Hepatocyte (in vitro differentiated cells): Measurements from ENCODE around the gene DBN1. TPM values are rescaled to one million over a fixed set of nuclear protein-coding genes. Genes with fewer than 3 reads are reported as not detected.

Source experiments
- DNase-seq: peaks from one replicate; pipeline ENCODE4 v3.0.0-alpha.2; 2016; ENCODE audit warnings: low spot score
- H2AFZ ChIP-seq: fragments of 200-600 bp; sonication (generic); 2 replicates; pipeline ENCODE4 v1.6.0; 2016; ENCODE audit warnings: antibody characterized with exemption, mild to moderate bottlenecking
- H3K27ac ChIP-seq: fragments of 200-600 bp; sonication (generic); 2 replicates; pipeline ENCODE4 v1.5.1; 2016; ENCODE audit warnings: mild to moderate bottlenecking
- H3K27me3 ChIP-seq: fragments of 200-600 bp; sonication (generic); 2 replicates; pipeline ENCODE4 v1.6.1; 2016
- H3K36me3 ChIP-seq: fragments of 200-600 bp; sonication (generic); replicated peaks from 2 replicates; pipeline ENCODE4 v1.5.1; 2016; ENCODE audit warnings: low read depth; ENCODE audit not compliant: insufficient read depth
- H3K4me1 ChIP-seq: fragments of 200-600 bp; sonication (generic); 2 replicates; pipeline ENCODE4 v1.5.1; 2016; ENCODE audit warnings: mild to moderate bottlenecking, moderate library complexity; ENCODE audit not compliant: insufficient read depth
- H3K4me2 ChIP-seq: fragments of 200-600 bp; sonication (generic); 2 replicates; pipeline ENCODE4 v1.6.0; 2016
- H3K4me3 ChIP-seq: fragments of 200-600 bp; sonication (generic); 2 replicates; pipeline ENCODE4 v1.5.1; 2016; ENCODE audit warnings: mild to moderate bottlenecking
- H3K79me2 ChIP-seq: fragments of 200-600 bp; sonication (generic); 2 replicates; pipeline ENCODE4 v1.6.0; 2017; ENCODE audit warnings: mild to moderate bottlenecking
- H3K9me2 ChIP-seq: fragments of 200-600 bp; sonication (generic); replicated peaks from 2 replicates; pipeline ENCODE4 v1.6.0; 2017; ENCODE audit warnings: mild to moderate bottlenecking; ENCODE audit not compliant: insufficient read depth
- H3K9me3 ChIP-seq: fragments of 200-600 bp; sonication (generic); 2 replicates; pipeline ENCODE4 v1.5.1; 2016; ENCODE audit warnings: low read depth, mild to moderate bottlenecking
- H4K20me1 ChIP-seq: fragments of 200-600 bp; sonication (generic); 2 replicates; pipeline ENCODE4 v1.6.0; 2016; ENCODE audit warnings: mild to moderate bottlenecking; ENCODE audit not compliant: insufficient read depth, poor library complexity, severe bottlenecking
- EZH2 ChIP-seq: fragments of 200-600 bp; sonication (generic); IDR thresholded peaks from 2 replicates; pipeline ENCODE4 v1.6.1; 2016; ENCODE audit warnings: antibody characterized with exemption, mild to moderate bottlenecking, borderline replicate concordance
- EZH2phosphoT487 ChIP-seq: fragments of 200-600 bp; sonication (generic); IDR thresholded peaks from one replicate; pipeline ENCODE4 v1.6.1; 2018; ENCODE audit warnings: antibody characterized with exemption, mild to moderate bottlenecking, low read depth, moderate library complexity; ENCODE audit not compliant: unreplicated experiment, severe bottlenecking
- WGBS: methylation state at CpG from one replicate; pipeline ENCODE4 v1.1.6; 2016; ENCODE audit warnings: low lambda C conversion rate; ENCODE audit errors: missing lambda C conversion rate; 5-methylcytosine and 5-hydroxymethylcytosine counted together
- polyA plus RNA-seq: library from polyadenylated mRNA; unstranded; fragments of >200 nt; fragmentation: Nextera tagmentation; extraction: Ambion mirVana; gene quantifications from 2 replicates; pipeline ENCODE4 v1.2.1, GENCODE V29; 2016
- total RNA-seq: library from RNA; depleted of rRNA; stranded (reverse); fragments of >200 nt; gene quantifications from 2 replicates; pipeline ENCODE4 v1.2.3, GENCODE V29; 2014
- TF ChIP-seq, protein P1 (sequence below): fragments of 200-600 bp; sonication (generic); IDR thresholded peaks from 2 replicates; pipeline ENCODE4 v1.5.1; 2016; ENCODE audit warnings: antibody characterized with exemption, mild to moderate bottlenecking; ENCODE audit not compliant: poor library complexity

Gene DBN1
- total and polyA plus RNA-seq, 2 experiments from 2014 or later = 107 to 122 TPM

DNA sequence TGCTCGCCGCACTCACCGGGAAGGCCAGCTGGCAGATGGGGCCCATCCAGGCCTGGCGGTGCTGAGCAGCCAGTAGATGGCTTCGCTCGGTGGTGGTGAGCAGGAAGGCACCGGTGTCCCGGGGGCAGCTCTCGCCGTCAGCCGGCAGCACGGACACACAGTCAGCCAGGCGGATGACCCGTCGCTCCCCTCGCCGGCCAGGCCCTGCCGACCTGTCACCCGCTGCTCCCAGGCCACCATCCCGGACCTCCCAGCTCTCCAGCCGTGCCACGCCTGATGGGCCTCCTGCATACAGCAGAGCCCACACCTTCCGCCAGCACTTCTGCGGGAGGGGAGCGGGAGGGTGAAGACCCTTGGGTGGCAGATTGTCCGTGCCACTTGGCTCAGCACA, 34.8 kb upstream of the DBN1 start:
- Histone ChIP-seq H3K9me3 (no peaks in the 10 kb centered on the region), H3K27ac (no peak overlapping the region), H3K79me2 (no peaks in the 10 kb centered on the region), H3K36me3 (no peaks in the 10 kb centered on the region), H3K4me1 (no peaks in the 10 kb centered on the region), H4K20me1 (no peaks in the 10 kb centered on the region), H3K9me2 (no peaks in the 10 kb centered on the region), H3K4me2 (no peak overlapping the region), H3K4me3 (no peak overlapping the region), H3K27me3 (no peaks in the 10 kb centered on the region), H2AFZ (no peak overlapping the region)
- DNase-seq = no peak
- TF ChIP-seq, protein P1, sequence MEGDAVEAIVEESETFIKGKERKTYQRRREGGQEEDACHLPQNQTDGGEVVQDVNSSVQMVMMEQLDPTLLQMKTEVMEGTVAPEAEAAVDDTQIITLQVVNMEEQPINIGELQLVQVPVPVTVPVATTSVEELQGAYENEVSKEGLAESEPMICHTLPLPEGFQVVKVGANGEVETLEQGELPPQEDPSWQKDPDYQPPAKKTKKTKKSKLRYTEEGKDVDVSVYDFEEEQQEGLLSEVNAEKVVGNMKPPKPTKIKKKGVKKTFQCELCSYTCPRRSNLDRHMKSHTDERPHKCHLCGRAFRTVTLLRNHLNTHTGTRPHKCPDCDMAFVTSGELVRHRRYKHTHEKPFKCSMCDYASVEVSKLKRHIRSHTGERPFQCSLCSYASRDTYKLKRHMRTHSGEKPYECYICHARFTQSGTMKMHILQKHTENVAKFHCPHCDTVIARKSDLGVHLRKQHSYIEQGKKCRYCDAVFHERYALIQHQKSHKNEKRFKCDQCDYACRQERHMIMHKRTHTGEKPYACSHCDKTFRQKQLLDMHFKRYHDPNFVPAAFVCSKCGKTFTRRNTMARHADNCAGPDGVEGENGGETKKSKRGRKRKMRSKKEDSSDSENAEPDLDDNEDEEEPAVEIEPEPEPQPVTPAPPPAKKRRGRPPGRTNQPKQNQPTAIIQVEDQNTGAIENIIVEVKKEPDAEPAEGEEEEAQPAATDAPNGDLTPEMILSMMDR = no peak
- TF ChIP-seq EZH2phosphoT487 (no peak), EZH2 (no peak)
- WGBS = 95% methylated on average over 17 of the region's 26 CpGs

DNA sequence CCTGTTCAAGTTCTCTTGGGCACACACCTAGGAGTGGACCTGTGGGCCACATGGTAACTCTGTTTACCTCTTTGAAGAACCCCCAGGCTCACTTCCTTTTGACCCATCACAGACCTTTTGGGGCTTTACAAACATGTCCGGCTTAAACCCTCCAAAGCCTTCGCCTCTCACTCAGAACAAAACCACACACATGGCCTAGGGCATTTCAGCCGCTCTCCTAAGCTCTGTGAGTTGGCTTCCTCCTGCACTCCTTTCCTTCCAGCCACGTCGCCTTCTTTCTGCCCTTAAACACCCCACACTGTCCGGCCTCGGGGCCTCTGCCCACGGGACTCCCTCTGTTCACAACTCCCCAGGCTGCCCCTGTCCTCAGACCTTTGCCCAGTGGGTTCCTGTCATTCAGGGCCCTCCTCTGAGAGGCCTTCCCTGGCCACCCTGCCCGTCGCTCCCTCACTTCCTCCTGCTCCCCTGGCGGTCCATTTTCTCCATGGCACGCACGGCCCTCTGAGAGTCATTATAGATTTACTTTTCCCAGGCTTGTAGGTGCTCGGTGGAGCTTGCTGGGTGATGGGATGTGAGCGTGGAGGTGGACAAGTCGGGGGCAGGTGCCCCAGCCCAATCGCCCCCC, 34.3 kb upstream of the DBN1 start:
- no peak overlapping the region for H3K4me3 ChIP-seq
- H3K27ac ChIP-seq = no peak overlapping the region
- H3K4me2 ChIP-seq = no peak overlapping the region
- no peaks in the 10 kb centered on the region for H4K20me1 ChIP-seq
- DNase-seq = no peak
- no peaks in the 10 kb centered on the region for H3K36me3 ChIP-seq
- H3K9me2 ChIP-seq = no peaks in the 10 kb centered on the region
- no peak overlapping the region for H2AFZ ChIP-seq
- H3K9me3 ChIP-seq = no peaks in the 10 kb centered on the region
- no peaks in the 10 kb centered on the region for H3K4me1 ChIP-seq
- no peaks in the 10 kb centered on the region for H3K79me2 ChIP-seq
- WGBS = 94% methylated on average over 17 of the region's 17 CpGs
- no peak for TF ChIP-seq EZH2
- TF ChIP-seq, protein P1 = no peak
- no peak for TF ChIP-seq EZH2phosphoT487
- H3K27me3 ChIP-seq = no peaks in the 10 kb centered on the region

DNA sequence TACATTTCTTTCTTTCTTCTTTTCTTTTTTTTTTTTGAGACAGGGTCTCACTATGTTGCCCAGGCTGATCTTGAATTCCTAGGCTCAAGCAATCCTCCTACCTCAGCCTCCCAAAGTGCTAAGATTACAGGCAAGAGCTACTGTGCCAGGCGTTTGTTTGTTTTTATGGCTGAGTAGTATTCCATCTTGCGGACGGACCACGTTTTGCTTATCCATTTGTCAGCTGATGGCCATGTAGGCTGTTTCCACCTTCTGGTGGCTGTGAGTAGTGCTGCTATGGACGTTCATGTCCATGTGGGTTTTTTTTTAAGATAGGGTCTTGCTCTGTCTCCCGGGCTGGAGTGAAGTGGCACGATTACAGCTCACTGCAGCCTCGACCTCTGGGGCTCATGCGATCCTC, 33.7 kb upstream of the DBN1 start:
- Histone ChIP-seq H3K36me3 (no peaks in the 10 kb centered on the region), H3K4me2 (no peak overlapping the region), H2AFZ (no peak overlapping the region), H3K79me2 (no peaks in the 10 kb centered on the region), H3K9me2 (no peaks in the 10 kb centered on the region), H3K27ac (no peak overlapping the region), H3K27me3 (no peaks in the 10 kb centered on the region), H4K20me1 (no peaks in the 10 kb centered on the region), H3K9me3 (no peaks in the 10 kb centered on the region), H3K4me1 (no peaks in the 10 kb centered on the region), H3K4me3 (no peak overlapping the region)
- TF ChIP-seq EZH2phosphoT487 = no peak
- TF ChIP-seq, protein P1 = no peak
- no peak for TF ChIP-seq EZH2
- WGBS = 92% methylated on average over 9 of the region's 9 CpGs
- no peak for DNase-seq

DNA sequence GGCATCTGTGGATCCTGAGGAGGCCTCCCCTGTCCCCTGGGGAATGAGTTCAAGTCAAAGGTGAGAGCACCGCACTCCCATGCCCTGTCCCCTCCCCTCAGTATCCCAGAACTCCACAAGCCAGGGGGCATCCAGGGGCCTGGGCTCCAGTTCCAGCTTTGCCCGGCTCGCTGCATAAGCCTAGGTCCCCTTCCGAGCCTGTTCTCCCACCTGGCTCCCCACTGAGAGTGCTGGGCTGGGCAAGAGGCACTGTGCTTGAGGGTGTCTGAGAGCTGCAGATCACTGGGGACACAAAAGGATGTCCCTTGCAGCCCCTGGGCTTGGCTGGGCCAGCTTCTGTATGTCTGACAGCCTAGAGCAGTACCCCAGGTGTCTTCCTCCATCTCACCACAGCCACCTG, 31.6 kb upstream of the DBN1 start:
- TF ChIP-seq, protein P1 = no peak
- TF ChIP-seq EZH2phosphoT487 = no peak
- no peak for TF ChIP-seq EZH2
- Histone ChIP-seq H3K27ac (no peak overlapping the region), H3K27me3 (no peaks in the 10 kb centered on the region), H3K4me1 (peaks cover 4% of the 10 kb centered on the region), H3K4me3 (no peak overlapping the region), H3K36me3 (no peaks in the 10 kb centered on the region), H2AFZ (no peak overlapping the region), H3K9me2 (no peaks in the 10 kb centered on the region), H3K79me2 (no peaks in the 10 kb centered on the region), H4K20me1 (no peaks in the 10 kb centered on the region), H3K9me3 (no peaks in the 10 kb centered on the region), H3K4me2 (no peak overlapping the region)
- DNase-seq = no peak
- 99% methylated on average over 4 of the region's 4 CpGs for WGBS
